Activated gamma-delta T cell treated with anti-CD3 and anti-CD28 coated beads, Interleukin-2, amount 50 U/mL, for 16 hours (primary cell): ENCODE data around the gene RNF32.
"Not testable (repeated sequence)": the region's sequence is repeated elsewhere in the genome, so short reads cannot be mapped to it uniquely, and the experiment has no call there.

Experiments used
- DNase-seq: peaks from one replicate; pipeline ENCODE4 v3.0.0-alpha.2; 2020; ENCODE audit warnings: low read depth

RNF32 gene

DNA sequence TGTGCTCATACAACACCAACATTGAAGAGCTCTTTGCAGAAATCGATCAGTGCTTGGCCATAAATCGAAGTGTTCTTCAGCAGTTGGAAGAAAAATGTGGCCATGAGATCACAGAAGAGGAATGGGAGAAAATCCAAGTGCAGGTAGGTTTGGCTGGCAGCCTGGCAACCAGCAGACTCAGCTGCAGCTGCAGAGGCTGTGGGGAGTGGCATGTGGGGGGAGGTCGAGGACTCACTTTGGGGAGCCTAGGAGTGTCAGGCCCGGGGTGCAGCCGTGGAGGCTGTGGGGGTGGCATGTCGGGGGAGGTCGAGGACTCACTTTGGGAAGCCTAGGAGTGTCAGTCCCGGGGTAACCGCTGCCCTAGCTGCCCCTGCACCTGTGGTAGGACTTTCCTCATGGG, 35.1 kb downstream of the RNF32 start:
- DNase-seq: no peak

DNA sequence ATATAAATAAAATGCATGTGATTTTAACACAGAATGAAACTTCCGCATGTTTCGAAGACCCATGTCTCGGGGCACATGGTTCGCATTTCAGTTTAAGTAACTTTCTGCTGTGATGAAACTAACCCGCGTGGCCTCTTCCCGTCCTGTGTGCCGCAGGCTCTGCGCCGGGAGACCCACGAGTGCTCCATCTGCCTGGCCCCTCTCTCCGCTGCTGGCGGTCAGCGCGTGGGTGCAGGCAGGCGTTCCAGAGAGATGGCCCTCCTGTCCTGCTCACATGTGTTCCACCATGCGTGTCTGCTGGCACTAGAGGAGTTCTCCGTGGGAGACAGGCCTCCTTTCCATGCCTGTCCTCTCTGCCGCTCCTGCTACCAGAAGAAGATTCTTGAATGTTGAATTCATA, 35.7 kb downstream of the RNF32 start:
- DNase-seq: no peak

DNA sequence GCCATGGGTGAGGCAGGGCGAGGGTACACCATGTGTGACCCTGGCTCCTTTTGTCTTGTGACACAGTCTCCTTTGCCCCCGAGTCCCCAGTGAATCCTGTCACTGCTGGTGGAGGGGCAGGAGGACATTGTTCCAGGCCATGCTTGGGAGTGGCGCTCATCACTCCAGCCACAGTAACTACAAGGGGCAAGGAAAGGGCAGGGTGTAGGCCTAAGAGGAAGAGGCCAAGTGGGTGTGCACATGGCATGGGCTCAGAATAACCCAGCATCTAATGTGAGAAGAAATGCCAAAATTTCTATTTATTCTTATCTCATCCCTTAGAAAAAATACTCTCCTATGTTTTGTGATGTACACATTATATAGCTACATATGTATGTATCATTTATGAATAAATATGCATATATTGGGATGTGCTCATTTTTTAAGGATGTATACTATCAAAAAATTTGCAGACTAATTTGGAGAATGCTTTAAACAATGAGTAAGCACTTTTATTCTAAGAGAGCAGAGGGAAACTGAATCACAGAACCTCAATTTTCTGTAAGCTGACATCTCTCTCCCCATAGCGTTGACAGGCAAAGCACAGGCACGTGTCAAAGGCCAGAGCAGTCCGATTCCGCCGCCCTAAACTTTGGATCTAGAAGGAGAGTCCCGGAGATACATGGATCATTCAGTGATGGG, 36.9 kb downstream of the RNF32 start:
- DNase-seq: no peak

DNA sequence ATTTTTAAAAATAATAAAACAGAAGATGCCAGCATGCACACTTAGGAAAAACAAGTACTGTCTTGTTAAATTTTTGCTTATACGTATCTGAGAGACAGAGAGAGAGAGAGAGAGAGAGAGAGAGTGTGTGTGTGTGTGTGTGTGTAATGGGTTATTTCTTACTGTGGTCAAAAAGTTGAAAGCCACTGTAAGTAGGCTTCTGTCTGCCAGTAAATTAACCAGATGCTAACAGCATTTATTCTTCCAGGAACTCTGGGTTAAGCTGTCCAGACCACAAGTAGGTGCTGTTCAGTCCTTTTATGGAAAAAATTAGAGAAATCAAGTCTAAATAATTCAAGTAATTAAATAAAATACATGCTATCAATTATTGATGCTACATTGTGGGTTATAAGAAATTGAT, 39.7 kb downstream of the RNF32 start:
- no peak for DNase-seq

DNA sequence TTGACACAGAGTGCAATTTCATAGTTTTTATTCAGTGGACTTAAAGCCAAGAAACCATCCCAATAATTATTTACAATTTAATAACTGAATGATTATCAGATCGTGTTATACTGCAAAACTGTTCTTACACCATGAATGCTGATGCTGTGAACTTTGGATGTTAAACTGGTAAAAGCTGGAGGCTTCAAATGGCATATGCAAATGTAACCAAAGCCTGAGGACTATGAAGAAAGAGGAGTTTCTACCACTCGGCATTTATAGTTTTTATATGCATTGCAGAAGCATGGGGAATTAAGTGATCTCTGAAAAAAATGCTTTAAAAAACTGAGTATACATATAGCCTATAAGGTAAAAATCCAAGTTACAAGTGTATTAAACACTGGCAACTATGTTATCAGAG, 42.4 kb downstream of the RNF32 start:
- DNase-seq: no peak

DNA sequence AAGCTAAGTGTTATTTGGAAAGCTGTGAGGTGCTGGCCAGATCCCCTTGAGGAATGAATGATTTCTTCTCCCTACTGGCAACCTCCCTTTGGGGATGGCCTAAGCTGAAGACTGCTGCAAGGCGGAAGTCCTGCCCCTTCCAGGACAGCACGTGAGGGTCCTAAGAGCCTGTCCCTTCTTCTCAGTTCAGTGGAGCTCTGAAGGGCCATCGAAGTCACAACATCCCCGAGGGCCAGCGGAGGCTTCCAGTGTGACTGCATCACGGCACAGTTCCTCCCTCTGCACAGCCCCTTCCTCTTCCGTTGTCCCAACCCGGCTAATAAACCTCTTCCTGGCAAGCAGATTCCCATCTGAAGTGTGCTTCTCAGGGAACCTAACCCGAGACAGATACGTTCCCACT, 43.7 kb downstream of the RNF32 start:
- no peak for DNase-seq

DNA sequence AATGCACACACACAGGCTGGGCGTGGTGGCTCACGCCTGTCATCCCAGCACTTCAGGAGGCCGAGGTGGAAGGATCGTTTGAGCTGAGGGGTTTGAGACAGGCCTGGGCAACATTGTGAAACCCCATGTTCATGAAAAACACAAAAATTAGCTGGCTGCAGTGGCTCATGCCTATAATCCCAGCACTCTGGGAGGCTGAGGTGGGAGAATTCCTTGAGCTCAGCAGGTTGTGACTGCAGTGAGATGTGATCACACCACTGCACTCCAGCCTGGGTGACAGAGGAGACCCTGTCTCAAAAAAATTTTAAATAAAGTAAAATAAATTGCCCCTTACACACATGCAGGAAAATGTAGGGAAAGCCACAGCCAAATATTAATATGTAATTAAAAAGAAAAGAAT, 44.1 kb downstream of the RNF32 start:
- DNase-seq: no peak

DNA sequence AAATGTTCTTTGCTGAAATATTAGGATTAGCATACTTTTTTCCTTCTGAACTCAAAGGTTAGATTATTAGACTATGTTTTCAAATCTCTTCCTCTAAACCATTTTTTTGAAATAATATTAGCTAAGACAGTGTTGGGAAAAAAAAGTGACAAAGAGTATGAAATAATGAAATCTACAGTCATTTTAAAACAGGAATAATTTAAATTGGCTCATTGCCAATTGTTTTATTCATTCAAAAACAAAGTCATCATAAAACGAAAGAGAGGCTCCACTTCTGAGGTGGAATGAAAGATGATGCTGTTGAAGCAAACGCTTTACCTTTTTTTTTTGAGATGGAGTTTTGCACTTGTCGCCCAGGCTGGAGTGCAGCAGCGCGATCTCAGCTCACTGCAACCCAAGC, 51.2 kb downstream of the RNF32 start:
- DNase-seq: no peak

DNA sequence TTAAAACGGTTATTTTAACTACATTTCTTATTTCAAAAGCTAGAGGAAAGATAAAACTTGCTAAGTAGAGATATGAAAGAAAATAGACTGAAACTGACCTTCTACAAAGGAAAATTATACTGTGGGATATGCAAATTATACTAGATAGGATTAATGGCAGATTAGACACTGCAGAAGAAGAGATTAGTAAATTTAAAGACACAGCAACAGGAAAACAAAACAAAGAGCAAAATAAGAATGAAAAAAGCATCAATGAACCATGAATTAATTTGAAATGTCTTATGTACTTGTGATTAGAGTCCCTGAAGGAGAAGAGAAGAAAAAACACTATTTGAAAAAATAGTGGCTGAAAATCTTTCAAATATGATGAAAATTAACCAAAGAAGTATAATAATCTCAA, 52.3 kb downstream of the RNF32 start:
- DNase-seq: no peak

DNA sequence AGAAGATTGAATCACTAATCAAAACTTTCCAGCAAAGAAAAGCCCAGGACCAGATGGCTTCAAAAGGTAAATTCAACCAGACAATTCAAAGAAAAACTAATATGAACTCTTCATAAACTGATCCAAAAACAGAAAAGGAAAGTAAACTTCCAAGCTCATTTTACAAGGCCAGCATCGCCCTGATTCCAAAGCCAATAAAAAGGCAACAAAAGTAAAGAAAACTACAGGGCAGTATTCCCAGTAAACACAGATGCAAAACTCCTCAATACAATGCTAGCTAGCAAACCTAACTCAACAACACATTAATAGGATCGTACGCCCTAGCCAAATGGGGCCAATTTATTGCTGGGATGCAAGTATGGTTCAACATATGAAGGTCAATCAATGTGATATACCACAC, 53.1 kb downstream of the RNF32 start:
- DNase-seq: no peak

DNA sequence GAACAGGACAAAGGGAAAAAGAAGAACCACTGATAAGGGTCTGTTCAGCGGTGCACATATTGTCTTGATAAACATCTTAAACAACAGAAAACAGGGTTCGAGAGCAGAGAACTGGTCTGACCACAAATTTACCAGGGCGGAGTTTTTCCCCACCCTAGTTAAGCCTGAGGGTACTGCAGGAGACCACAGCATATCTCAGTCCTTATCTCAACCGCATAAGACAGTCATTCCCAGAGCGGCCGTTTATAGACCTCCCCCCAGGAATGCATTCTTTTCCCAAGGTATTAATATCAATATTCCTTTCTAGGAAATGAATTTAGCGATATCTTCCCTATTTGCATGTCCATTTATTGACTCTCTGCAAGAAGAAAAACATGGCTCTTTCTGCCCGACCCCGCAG, 56.7 kb downstream of the RNF32 start:
- not testable (repeated sequence) for DNase-seq

DNA sequence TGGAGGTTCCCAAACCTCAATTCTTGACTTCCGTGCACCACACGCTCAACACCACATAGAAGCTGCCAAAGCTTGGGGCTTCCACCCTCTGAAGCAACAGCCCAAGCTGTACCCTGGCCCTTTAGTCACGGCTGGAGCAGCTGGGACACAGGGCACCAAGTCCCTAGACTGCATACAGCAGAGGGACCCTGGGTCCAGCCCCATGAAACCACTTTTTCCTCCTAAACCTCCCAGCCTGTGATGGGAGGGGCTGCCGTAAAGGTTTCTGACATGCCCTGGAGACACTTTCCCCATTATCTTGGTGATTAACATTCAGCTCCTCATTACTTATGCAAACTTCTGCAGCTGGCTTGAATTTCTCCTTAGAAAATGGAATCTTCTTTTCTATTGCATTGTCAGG, 57.9 kb downstream of the RNF32 start:
- not testable (repeated sequence) for DNase-seq

DNA sequence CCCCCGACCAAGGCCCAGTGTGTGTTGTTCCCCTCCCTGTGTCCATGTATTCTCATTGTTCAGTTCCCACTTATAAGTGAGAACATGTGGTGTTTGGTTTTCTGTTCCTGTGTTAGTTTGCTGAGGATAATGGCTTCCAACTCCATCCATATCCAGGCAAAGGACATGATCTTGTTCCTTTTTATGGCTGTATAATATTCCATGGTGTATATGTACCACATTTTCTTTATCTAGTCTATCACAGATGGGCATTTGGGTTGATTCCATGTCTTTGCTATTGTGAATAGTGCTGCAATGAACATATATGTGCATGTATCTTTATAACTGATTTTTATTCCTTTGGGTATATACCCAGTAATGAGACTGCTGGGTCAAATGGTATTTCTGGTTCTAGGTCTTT, 61.2 kb downstream of the RNF32 start:
- DNase-seq: not testable (repeated sequence)

DNA sequence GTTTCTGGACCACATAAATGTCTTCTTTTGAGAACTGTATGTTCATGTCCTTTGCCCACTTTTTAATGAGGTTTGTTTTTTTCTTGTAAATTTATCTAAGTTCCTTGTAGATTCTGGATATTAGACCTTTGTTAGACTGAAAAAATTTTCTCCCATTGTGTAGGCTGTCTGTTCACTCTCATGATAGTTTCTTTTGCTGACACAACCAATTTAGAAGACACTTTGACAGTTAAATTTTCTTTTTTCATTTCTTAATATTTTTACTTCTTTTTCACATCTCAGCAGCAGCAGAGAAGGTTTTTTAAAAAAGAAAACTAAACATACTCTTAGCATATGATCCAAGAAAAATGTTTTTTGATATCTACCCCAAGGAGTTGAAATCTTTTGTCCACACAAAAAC, 61.8 kb downstream of the RNF32 start:
- no peak for DNase-seq

DNA sequence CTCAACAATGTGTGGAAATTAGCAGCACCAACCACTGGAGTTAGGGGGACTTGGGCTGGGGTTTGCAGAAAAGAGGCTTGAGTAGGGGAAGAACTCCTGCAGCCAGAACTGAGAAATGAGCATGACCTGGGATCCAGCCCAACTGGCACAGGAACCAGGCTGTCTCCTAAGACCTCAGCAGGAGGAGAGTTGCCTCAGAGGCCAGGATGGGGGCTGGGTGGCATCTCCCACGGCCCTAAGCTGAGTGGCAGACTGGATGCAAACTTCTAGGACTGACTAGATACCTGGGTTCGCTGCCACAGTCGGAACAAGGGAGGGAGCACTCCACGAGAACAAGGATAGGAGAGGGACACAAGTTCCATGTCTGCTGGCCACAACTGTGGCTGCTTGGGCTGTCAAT, 62.6 kb downstream of the RNF32 start:
- no peak for DNase-seq

DNA sequence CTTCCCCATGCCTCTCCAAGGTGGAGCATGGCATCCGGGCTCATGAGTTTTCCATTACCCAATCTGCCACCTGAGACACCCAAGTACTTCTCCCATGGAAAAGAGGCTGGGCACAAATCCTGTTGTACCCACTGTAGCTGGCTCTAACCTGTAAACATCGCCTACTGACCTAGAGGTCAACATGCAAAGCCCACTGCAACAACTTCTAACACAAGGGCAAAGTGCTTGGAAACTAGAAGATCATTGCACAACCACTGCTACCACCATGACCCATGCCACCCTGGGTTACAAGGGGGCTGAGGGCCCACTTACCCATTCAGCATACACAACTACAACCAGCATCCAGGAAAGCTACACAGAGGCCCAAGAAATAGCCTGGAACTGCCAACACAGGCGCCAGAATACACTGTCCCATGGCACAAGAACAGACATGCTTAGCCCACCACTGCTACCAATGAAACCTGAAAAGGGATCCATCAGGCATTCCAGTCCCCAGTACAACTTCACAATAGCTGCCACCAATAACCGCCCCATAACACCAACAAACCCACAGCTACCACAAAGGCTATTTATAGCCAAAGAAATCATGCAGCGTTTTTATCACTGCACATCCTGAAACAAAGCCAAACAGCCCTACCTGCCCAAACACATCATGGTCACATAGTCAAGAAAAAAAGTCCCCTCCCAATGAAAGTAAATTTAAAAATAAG, 63.4 kb downstream of the RNF32 start:
- DNase-seq: no peak

DNA sequence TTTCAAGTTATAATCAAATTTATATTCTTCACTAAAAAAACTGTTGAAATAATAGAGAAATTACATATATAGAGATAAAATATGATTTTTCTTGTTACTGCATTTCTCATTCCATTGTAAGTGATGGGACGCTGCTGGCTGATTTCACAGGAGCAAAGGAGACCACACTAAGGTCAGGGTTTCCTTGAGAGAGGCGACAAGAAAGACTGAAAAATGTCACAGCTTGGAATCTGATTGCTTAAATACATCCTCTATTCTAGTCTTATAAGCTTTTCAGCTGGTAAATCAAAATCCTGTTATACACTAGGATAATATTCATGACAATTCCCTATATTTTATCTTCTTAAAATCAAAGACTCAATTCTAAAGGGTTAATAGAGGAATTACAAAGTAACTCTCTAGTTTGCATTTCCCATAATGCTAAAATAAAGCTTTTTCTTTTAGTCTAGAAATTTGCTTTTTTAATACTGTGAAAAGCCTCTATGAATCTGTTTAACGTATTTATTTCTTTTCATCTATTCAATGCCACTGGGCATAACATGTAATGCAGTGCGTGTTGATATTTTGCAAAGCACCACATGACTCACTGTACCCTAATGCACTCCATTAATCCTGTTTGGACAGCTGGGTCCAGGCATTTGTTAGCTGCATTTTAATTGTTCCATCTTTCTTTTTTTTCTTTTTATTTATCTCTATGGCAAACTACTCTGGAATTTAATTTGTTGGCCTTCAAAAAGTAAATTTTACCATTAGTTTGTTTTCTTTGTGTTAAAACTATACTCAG, 81.7 kb downstream of the RNF32 start:
- DNase-seq: no peak

DNA sequence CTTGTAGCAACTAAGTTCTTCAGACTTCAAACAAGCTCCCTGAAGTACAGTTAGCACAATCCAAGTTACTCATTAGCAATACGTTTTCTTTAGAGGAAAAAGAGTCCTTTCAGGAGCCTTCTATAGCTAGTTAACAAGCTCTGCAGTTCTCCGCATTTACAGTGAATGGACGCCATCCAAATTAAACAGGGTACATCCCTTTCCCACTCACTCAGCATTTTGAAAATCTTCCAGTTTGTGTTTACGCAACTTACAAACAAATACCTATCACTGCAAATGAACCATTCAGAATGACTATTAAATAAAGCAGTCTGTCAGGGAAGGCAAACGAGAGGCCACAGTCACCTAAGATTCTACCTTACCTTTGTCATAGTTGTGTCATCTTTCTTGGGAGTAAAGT, 84.5 kb downstream of the RNF32 start:
- no peak for DNase-seq

DNA sequence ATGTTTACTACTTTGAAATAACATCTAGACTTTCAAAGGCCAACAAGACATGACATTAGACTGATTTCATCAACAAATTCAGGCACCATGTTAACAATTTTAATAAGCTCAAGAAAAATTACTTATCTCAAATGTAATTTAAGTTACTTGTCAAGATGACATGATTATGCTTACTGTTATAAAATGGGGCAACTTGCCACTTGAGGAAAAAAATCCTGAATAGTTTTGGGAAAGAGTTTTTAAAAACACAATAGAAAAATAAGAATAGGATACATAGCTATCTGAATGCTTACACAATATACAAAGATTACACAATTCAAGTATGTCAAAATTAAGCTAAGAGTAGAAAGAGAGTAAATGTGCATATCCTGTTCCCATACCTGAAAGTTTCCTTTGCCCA, 85.4 kb downstream of the RNF32 start:
- no peak for DNase-seq
